Measurements from ENCODE around the gene APMAP. TPM values are rescaled to one million over a fixed set of nuclear protein-coding genes. Genes with fewer than 3 reads are reported as not detected.

Gene APMAP
- total and polyA plus RNA-seq, 5 experiments from 2014 or later, result 46.0 to 234 (median 74.5) TPM

- peaks cover 45 to 90% (median 69%) of the 10 kb centered on the region in 4 donors for H3K4me1 Mint-ChIP-seq
- H3K9me3 Mint-ChIP-seq, result no peaks in the 10 kb centered on the region
- H3K27me3 Mint-ChIP-seq, result no peaks in the 10 kb centered on the region
- DNase-seq (peak in 1 of 10 donors; percentile 3), ATAC-seq (no peak)
- POLR2A ChIA-PET, result interaction anchor here (5.2 kb wide), 1 partner anchor 205 kb away, joined by 22 read pairs; the partner anchor contains the start of gene ENTPD6
- peak overlapping the region; percentile 93 to 97 (median 96) for H3K4me3 Mint-ChIP-seq
- peak overlapping the region in 9 of 10 donors; percentile 92 to 99 (median 97) for H3K27ac Mint-ChIP-seq
- H3K36me3 Mint-ChIP-seq, result peaks cover 0 to 4% (median 0%) of the 10 kb centered on the region in 3 donors
Measured at GRCh38 chr20:24990810-24991252, 1.7 kb downstream of the APMAP start.

GRCh38 chr20:24989162-24989561, 3.4 kb downstream of the APMAP start:
- Mint-ChIP-seq H3K27me3 (no peaks in the 10 kb centered on the region), H3K36me3 (peaks cover 0 to 12% (median 0%) of the 10 kb centered on the region in 3 donors), H3K4me1 (peaks cover 45 to 95% (median 76%) of the 10 kb centered on the region in 4 donors), H3K4me3 (peak overlapping the region in 5 of 10 donors; percentile 12 to 72 (median 28)), H3K9me3 (no peaks in the 10 kb centered on the region), H3K27ac (peak overlapping the region in 6 of 10 donors; percentile 14 to 90 (median 70))
- ATAC-seq (no peak), DNase-seq (peak in 1 of 10 donors; percentile 0)
- POLR2A ChIA-PET, result no interaction called here

GRCh38 chr20:24987873-24988835, 4.4 kb downstream of the APMAP start:
- Mint-ChIP-seq H3K36me3 (peaks cover 0 to 22% (median 5%) of the 10 kb centered on the region in 3 donors), H3K4me3 (peak overlapping the region in 3 of 10 donors; percentile 14 to 50 (median 37)), H3K27me3 (no peaks in the 10 kb centered on the region), H3K9me3 (no peaks in the 10 kb centered on the region), H3K27ac (peak overlapping the region in 5 of 10 donors; percentile 6 to 90 (median 60)), H3K4me1 (peaks cover 43 to 93% (median 70%) of the 10 kb centered on the region in 4 donors)
- ATAC-seq (no peak), DNase-seq (peak in 1 of 10 donors; percentile 1)
- POLR2A ChIA-PET, result no interaction called here

- no peak for ATAC-seq
- Mint-ChIP-seq H3K27me3 (no peaks in the 10 kb centered on the region), H3K9me3 (no peaks in the 10 kb centered on the region), H3K27ac (peak overlapping the region in 4 of 10 donors; percentile 22 to 90 (median 50)), H3K4me1 (peaks cover 44 to 95% (median 77%) of the 10 kb centered on the region in 4 donors), H3K4me3 (peak overlapping the region in 1 of 10 donors; percentile 16), H3K36me3 (peaks cover 4 to 30% (median 7%) of the 10 kb centered on the region in 3 donors)
- DNase-seq, result no peak
- POLR2A ChIA-PET, result no interaction called here
Measured at GRCh38 chr20:24987244-24987643, 5.3 kb downstream of the APMAP start.

GRCh38 chr20:24986436-24987015, 6.0 kb downstream of the APMAP start:
- no peak for ATAC-seq
- Mint-ChIP-seq H3K9me3 (no peaks in the 10 kb centered on the region), H3K4me3 (peak overlapping the region in 1 of 10 donors; percentile 1), H3K27me3 (no peaks in the 10 kb centered on the region), H3K27ac (peak overlapping the region in 4 of 10 donors; percentile 12 to 78 (median 56)), H3K4me1 (peaks cover 40 to 95% (median 75%) of the 10 kb centered on the region in 4 donors), H3K36me3 (peaks cover 5 to 36% (median 9%) of the 10 kb centered on the region in 3 donors)
- POLR2A ChIA-PET, result no interaction called here
- no peak for DNase-seq

GRCh38 chr20:24985802-24986201, 6.7 kb downstream of the APMAP start:
- peak overlapping the region in 5 of 10 donors; percentile 12 to 69 (median 56) for H3K27ac Mint-ChIP-seq
- peak in 1 of 10 donors; percentile 0 for DNase-seq
- H3K36me3 Mint-ChIP-seq, result peaks cover 5 to 43% (median 16%) of the 10 kb centered on the region in 3 donors
- peaks cover 35 to 95% (median 73%) of the 10 kb centered on the region in 4 donors for H3K4me1 Mint-ChIP-seq
- H3K4me3 Mint-ChIP-seq, result peak overlapping the region in 1 of 10 donors; percentile 22
- ATAC-seq, result no peak
- no peaks in the 10 kb centered on the region for H3K9me3 Mint-ChIP-seq
- no peaks in the 10 kb centered on the region for H3K27me3 Mint-ChIP-seq
- POLR2A ChIA-PET, result no interaction called here

GRCh38 chr20:24984961-24985640, 7.5 kb downstream of the APMAP start:
- POLR2A ChIA-PET, result no interaction called here
- peaks cover 6 to 50% (median 23%) of the 10 kb centered on the region in 3 donors for H3K36me3 Mint-ChIP-seq
- H3K27me3 Mint-ChIP-seq, result no peaks in the 10 kb centered on the region
- peaks cover 29 to 93% (median 67%) of the 10 kb centered on the region in 4 donors for H3K4me1 Mint-ChIP-seq
- H3K4me3 Mint-ChIP-seq, result peak overlapping the region in 3 of 10 donors; percentile 1 to 34 (median 6)
- DNase-seq (peak in 1 of 10 donors; percentile 3), ATAC-seq (no peak)
- H3K27ac Mint-ChIP-seq, result peak overlapping the region in 6 of 10 donors; percentile 12 to 75 (median 56)
- peaks cover 0 to under 1% (median 0%) of the 10 kb centered on the region in 9 donors for H3K9me3 Mint-ChIP-seq

- H3K36me3 Mint-ChIP-seq, result peaks cover 9 to 58% (median 34%) of the 10 kb centered on the region in 3 donors
- H3K27ac Mint-ChIP-seq, result peak overlapping the region in 1 of 10 donors; percentile 12
- peaks cover 32 to 91% (median 71%) of the 10 kb centered on the region in 4 donors for H3K4me1 Mint-ChIP-seq
- POLR2A ChIA-PET, result no interaction called here
- no peaks in the 10 kb centered on the region for H3K27me3 Mint-ChIP-seq
- ATAC-seq (no peak), DNase-seq (no peak)
- no peak overlapping the region for H3K4me3 Mint-ChIP-seq
- H3K9me3 Mint-ChIP-seq, result peaks cover 0 to 2% (median 0%) of the 10 kb centered on the region in 9 donors
Measured at GRCh38 chr20:24983896-24984295, 8.7 kb downstream of the APMAP start.

GRCh38 chr20:24981790-24982189, 10.8 kb downstream of the APMAP start:
- Mint-ChIP-seq H3K4me3 (peak overlapping the region in 2 of 10 donors; percentile 47 to 48), H3K9me3 (peaks cover 0 to 5% (median 2%) of the 10 kb centered on the region in 9 donors), H3K27ac (peak overlapping the region in 3 of 10 donors; percentile 51 to 83 (median 56)), H3K36me3 (peaks cover 17 to 78% (median 55%) of the 10 kb centered on the region in 3 donors), H3K27me3 (no peaks in the 10 kb centered on the region), H3K4me1 (peaks cover 26 to 90% (median 62%) of the 10 kb centered on the region in 4 donors)
- ATAC-seq (no peak), DNase-seq (peak in 1 of 10 donors; percentile 1)
- POLR2A ChIA-PET, result no interaction called here

GRCh38 chr20:24981282-24981681, 11.3 kb downstream of the APMAP start:
- peak overlapping the region in 3 of 10 donors; percentile 8 to 83 (median 51) for H3K27ac Mint-ChIP-seq
- peaks cover 0 to 10% (median 6%) of the 10 kb centered on the region in 9 donors for H3K9me3 Mint-ChIP-seq
- POLR2A ChIA-PET, result no interaction called here
- DNase-seq (no peak), ATAC-seq (no peak)
- no peaks in the 10 kb centered on the region for H3K27me3 Mint-ChIP-seq
- peaks cover 22 to 83% (median 60%) of the 10 kb centered on the region in 3 donors for H3K36me3 Mint-ChIP-seq
- peak overlapping the region in 2 of 10 donors; percentile 47 to 48 for H3K4me3 Mint-ChIP-seq
- H3K4me1 Mint-ChIP-seq, result peaks cover 24 to 86% (median 57%) of the 10 kb centered on the region in 4 donors

GRCh38 chr20:24980291-24981053, 12.1 kb downstream of the APMAP start:
- Mint-ChIP-seq H3K36me3 (peaks cover 30 to 91% (median 68%) of the 10 kb centered on the region in 3 donors), H3K27ac (peak overlapping the region in 5 of 10 donors; percentile 22 to 83 (median 28)), H3K4me3 (no peak overlapping the region), H3K27me3 (no peaks in the 10 kb centered on the region), H3K9me3 (peaks cover 0 to 16% (median 10%) of the 10 kb centered on the region in 9 donors), H3K4me1 (peaks cover 20 to 81% (median 49%) of the 10 kb centered on the region in 4 donors)
- ATAC-seq (no peak), DNase-seq (peak in 1 of 10 donors; percentile 5)
- POLR2A ChIA-PET, result no interaction called here
